Ishikawa (cell line): ENCODE measurements around the gene SH3RF1.

Source experiments
- EGR1 ChIP-seq: IDR thresholded peaks from 2 replicates; pipeline ENCODE4 v1.6.1; 2012
- EP300 ChIP-seq: IDR thresholded peaks from 2 replicates; pipeline ENCODE4 v1.6.1; 2012; ENCODE audit warnings: borderline replicate concordance
- FOXM1 ChIP-seq: IDR thresholded peaks from 2 replicates; pipeline ENCODE4 v1.6.1; 2012; ENCODE audit warnings: low read depth, borderline replicate concordance
- RAD21 ChIP-seq: IDR thresholded peaks from 2 replicates; pipeline ENCODE4 v1.6.1; 2012; ENCODE audit warnings: low read depth
- YY1 ChIP-seq: IDR thresholded peaks from 2 replicates; pipeline ENCODE4 v1.6.1; 2012; ENCODE audit warnings: low read depth
- TF ChIP-seq, protein P1 (sequence below): IDR thresholded peaks from 2 replicates; pipeline ENCODE4 v1.6.1; 2012

DNA sequence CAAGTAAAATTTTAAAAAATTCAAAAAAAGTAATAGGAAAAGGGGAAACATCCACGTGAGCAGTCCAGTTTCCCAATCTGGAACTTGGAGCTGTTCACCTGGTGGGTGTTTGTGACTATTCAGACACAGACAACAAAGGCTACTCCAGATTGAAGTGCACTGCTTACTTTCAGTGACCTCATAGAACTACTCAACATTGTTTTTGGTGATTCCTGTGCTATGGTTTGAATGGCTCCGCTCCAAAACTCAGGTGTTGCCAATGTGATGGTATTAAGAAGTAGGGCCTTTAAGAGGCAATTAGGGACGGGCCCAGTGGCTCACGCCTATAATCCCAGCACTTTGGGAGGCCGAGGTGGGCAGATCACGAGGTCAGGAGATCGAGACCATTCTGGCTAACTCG lies 22.1 kb downstream of the SH3RF1 start:
- TF ChIP-seq, protein P1, sequence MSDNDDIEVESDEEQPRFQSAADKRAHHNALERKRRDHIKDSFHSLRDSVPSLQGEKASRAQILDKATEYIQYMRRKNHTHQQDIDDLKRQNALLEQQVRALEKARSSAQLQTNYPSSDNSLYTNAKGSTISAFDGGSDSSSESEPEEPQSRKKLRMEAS = no peak
- TF ChIP-seq EP300 = no peak
- no peak for TF ChIP-seq RAD21
- no peak for TF ChIP-seq EGR1
- TF ChIP-seq YY1 = no peak
- no peak for TF ChIP-seq FOXM1
